Keratinocyte (primary cell): Measurements from ENCODE around the gene PHOX2B.

ENCODE experiments used
- EZH2 ChIP-seq: IDR thresholded peaks from one replicate; pipeline ENCODE4 v1.6.1; 2012; ENCODE audit warnings: inconsistent platforms, mild to moderate bottlenecking, low read length, moderate library complexity
- TF ChIP-seq, protein P1 (sequence below), 3 experiments: IDR thresholded peaks in 1 of 3; conservative IDR thresholded peaks in 1 of 3; optimal IDR thresholded peaks in 1 of 3; 2 replicates in 2 of 3; 3 replicates in 1 of 3; pipeline versions ENCODE3 to v1.5.1; 2011; ENCODE audit warnings: low read length in 3 of 3, mild to moderate bottlenecking in 3 of 3, moderate library complexity in 2 of 3, control low read depth in 1 of 3, inconsistent platforms in 1 of 3; ENCODE audit not compliant: insufficient read depth in 2 of 3; ENCODE audit errors: extremely low read depth in 1 of 3

GRCh38 chr4:41696763-41697162 is 51.8 kb downstream of the PHOX2B start:
- TF ChIP-seq, protein P1, sequence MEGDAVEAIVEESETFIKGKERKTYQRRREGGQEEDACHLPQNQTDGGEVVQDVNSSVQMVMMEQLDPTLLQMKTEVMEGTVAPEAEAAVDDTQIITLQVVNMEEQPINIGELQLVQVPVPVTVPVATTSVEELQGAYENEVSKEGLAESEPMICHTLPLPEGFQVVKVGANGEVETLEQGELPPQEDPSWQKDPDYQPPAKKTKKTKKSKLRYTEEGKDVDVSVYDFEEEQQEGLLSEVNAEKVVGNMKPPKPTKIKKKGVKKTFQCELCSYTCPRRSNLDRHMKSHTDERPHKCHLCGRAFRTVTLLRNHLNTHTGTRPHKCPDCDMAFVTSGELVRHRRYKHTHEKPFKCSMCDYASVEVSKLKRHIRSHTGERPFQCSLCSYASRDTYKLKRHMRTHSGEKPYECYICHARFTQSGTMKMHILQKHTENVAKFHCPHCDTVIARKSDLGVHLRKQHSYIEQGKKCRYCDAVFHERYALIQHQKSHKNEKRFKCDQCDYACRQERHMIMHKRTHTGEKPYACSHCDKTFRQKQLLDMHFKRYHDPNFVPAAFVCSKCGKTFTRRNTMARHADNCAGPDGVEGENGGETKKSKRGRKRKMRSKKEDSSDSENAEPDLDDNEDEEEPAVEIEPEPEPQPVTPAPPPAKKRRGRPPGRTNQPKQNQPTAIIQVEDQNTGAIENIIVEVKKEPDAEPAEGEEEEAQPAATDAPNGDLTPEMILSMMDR (optimal IDR thresholded peaks at IDR 0.05 in 1 of 3, IDR thresholded peaks at IDR 0.05 in 1 of 3, conservative IDR thresholded peaks at IDR 0.05 in 1 of 3; ENCODE audit: extremely low read depth in 1 of 3, insufficient read depth in 2 of 3, low read length in 3 of 3), result no peak
- TF ChIP-seq EZH2, result no peak
